Activated T-cell treated with anti-CD3 and anti-CD28 coated beads, Interleukin-2, amount 50 U/mL, for 1 hour (primary cell): ENCODE data around the gene C1QTNF6.

ENCODE experiments used
- DNase-seq: peaks from one replicate; pipeline ENCODE4 v3.0.0-alpha.2; 2020

The C1QTNF6 gene

GRCh38 chr22:37139762-37140161, 48.3 kb downstream of the C1QTNF6 start:
- DNase-seq: peak; percentile 27

DNA sequence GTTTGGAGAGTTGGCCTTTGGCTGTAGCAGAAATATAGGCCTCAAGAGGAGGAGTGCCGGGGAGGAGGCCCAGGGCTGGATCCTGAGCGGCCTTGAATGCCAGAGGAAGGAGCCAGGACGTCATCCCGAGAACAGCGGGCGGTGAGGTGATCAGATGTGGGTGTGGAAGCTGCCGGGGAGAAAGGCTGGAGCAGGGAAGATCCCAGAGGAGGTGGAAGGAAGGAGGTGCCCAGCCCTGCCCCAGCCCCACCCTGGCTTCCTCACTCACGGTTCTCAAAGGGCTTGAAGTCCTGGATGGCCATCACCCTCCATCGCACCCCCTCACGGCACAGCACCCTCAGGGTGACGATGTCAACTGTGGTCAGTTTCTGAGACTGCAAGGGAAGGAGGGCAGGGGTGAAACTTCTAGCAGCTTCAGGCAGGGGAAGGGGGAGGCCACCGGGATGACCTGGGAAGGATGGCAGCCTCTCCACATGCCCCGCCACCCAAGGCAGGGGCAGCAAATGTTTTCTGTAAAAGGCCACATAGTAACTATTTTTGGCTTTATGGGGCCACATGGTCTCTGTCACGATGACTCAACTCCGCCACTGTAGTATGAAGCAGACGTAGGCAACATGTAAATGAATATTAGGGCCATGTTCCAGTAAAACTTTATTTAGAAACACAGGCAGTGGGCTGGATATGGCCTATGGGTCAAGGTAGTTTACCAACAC, 49.0 kb downstream of the C1QTNF6 start:
- DNase-seq: no peak

DNA sequence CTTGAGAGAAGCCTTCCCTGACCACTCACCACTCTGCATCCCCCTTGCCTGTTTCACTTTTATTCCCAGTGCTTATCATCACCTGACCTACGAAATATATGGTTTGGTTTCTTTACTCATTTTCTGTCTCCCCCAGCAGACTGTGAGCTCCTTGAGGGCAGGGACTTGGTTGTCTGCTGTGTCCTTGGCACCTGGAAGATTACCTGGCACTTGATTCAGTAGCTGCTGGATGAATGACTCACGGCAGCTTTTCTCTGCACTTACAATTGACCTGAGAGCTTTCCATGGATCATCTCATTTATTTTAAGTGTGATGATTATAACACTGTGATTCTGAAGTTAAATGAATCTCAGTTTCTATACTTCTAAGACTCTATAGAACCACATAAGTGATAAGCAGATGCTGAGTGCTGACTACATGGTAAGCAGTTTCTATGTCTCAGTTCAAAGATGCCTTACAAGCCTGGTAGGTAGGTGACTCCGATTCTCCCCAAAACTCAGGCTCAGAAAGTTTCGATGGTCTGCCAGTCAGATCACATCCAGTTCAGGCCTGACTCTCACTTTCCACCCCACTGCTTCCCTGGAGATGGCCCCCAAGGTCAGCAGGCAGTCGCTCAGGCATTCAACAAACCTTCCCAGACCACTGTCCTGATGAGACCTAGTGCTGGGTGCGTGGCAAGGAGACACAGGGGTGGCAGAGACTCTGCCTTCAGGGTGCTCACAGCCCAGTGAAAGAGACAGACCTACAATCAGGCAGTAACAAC, 50.0 kb downstream of the C1QTNF6 start:
- no peak for DNase-seq

DNA sequence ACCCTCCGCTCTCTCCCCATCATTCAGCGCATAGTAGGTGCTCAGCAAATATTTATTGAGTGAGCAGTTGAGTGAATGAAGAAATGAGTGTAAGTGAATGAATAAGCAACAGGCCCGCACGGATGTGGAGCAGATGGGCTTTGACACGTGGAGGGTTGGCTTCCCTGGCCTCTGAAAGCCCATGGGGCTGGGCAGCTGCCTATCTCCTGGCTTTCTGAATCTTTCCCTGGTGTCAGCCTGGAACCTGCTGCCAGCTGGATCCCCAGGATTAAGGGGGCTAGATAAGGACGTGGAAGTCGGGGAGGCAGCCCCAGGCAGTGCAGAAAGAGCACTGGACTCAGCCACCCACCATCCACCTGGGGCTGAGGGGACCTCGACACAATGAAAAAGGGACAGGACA, 50.9 kb downstream of the C1QTNF6 start:
- DNase-seq: no peak

GRCh38 chr22:37135023-37135422, 53.0 kb downstream of the C1QTNF6 start:
- DNase-seq: no peak

- DNase-seq: no peak
Measured at GRCh38 chr22:37133304-37134018, 54.6 kb downstream of the C1QTNF6 start.

DNA sequence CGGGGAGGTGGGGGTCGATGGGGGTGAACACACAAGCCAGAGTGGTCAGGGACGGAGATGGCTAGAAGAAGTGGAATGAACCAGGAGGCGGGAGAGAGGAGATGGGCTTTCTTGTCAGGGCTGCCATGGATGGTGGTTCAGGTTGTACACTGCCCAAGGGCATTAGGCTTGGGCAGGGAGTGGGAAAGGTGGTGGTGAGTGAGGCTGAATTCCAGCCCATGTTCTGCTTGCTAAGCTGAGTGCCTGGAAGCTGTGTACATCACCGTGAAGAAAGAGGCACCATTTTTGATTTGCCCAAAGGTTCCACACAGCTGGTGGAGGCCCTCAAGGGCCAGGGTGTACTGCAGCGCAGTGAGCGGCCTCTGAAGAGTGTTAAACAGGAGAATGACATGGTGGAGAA, 55.3 kb downstream of the C1QTNF6 start:
- DNase-seq: no peak
